ENCODE data around the gene DSCAML1.

DNA sequence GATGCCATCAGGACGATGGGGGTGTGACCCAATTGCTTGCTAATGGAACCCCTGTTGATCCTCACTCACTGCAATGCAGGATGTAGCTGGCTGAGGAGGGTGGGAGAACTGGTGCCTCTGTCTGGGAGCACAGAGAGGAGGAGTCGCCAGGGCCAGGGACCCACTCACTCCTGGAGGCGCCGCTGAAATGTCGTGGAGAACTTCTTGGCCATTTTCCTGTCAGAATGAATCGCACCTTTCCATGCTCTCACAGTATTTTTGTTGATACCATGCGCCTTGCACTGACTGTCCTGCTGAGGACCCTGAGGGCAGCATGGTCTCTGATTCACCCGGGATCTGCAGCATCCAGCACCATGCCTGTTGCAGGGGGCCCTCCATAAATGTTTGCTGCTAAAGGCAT lies 211.4 kb downstream of the DSCAML1 start:
- TF ChIP-seq CTCF (conservative IDR thresholded peaks at IDR 0.05; ENCODE audit: low read length) (no peak), EZH2phosphoT487 (IDR thresholded peaks at IDR 0.05; ENCODE audit: borderline replicate concordance, low read depth, low read length) (no peak)

All from OCI-LY7 (cell line).